GM19239 (cell line): Measurements from ENCODE around the gene C2CD4D.

Experiments used
- DNase-seq: peaks from one replicate; pipeline ENCODE4 v3.0.0; 2011; ENCODE audit warnings: low spot score; ENCODE audit not compliant: insufficient read length
- FAIRE-seq: peaks from 2 replicates; lab custom pipeline; 2011; peaks lifted over from hg19 to GRCh38; lab: Jason Lieb, UNC

Gene C2CD4D

DNA sequence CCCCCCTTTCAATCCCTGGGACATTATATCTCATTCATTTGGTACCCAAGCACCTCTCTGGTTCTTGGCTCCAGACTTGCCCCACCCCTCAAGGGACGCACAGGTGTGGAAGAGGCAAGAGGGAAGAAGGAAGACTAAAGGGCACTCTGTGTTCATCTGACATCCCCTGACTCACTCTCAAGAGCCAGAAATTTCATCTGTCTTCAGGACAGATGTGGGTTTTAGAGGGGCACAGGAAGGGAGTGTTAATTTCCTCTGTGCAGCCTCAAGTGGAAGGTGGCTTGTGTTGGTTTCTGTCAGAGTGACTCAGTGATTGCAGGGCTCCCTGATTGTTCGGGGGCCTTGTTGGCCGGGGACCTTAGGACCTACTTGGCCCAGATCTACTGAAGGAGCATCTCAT is 2.4 kb downstream of the C2CD4D start:
- no peak for FAIRE-seq

DNA sequence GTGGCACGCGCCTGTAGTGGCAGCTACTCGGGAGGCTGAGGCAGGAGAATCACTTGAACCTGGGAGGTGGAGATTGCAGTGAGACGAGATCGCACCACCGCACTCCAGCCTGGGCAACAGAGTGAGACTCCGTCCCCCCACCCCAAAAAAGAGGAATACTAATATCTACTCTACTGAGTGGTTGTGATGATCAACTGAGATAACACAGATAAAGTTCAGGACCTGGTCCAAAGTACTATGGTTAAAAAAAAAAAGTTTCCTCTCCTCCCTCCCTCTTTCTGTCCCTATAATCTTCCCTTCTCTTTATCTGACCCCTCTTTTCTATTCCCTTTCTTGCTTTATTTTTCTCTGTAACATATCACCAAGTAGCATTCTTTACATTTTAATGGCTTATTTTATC is 4.0 kb downstream of the C2CD4D start:
- DNase-seq (no peak), FAIRE-seq (no peak)

More for the DNA sequence above, 2.4 kb downstream of the C2CD4D start:
- DNase-seq, result no peak

DNA sequence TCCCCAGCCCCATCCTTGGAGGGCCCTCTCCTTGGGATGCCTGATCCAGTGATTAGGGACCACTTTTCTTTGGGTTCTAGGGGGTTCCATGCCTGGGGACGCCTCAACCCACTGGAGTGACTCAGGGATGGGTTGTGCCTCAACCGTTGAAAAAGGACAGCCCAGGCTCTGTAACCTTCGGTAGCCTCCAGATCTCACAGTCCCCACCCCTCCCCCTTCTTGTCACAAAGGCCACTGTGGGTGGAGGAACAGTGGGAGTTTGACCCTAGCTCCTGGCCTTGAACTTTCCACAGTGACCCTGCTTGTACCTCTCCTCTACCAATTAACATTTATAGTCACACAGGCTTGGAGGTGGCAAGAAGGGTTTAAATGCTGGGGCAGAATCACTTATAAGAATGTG is 5.4 kb downstream of the C2CD4D start:
- FAIRE-seq (no peak), DNase-seq (no peak)

DNA sequence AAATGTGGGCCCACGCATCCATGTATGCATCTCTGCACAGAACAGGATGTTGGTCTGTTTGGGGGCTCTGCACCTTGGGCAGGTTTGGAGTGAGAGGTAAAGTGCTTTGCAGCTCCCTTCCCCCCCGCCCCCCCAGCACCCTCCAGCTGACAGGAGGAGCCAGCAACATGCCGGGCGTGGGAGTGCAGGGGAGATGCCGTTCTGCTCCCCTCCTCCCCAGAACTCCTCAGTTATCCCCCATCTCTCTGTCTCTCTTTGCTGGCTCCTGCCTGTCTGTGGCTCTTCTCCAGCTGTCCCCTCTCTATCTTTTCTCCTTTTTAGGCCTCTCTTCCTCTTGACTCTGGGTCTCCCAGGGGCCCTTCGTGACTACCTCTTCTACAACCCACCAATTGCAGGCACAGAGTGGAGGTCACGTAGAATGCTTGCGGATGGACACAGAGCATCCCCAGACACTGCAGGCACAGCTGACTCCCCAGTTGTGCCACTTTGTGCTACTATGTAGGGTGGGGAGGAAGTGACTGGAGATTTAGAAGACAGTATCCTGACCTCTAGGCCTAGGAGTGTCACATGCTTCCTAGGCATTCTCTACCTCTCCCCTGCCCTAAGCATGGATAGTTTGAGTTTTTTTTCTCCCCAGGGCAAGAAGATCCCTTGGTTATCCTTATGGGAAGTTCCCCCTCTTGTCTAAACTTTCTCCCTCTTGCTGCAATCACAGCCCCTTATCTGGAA is 6.3 kb downstream of the C2CD4D start:
- DNase-seq (no peak), FAIRE-seq (no peak)

DNA sequence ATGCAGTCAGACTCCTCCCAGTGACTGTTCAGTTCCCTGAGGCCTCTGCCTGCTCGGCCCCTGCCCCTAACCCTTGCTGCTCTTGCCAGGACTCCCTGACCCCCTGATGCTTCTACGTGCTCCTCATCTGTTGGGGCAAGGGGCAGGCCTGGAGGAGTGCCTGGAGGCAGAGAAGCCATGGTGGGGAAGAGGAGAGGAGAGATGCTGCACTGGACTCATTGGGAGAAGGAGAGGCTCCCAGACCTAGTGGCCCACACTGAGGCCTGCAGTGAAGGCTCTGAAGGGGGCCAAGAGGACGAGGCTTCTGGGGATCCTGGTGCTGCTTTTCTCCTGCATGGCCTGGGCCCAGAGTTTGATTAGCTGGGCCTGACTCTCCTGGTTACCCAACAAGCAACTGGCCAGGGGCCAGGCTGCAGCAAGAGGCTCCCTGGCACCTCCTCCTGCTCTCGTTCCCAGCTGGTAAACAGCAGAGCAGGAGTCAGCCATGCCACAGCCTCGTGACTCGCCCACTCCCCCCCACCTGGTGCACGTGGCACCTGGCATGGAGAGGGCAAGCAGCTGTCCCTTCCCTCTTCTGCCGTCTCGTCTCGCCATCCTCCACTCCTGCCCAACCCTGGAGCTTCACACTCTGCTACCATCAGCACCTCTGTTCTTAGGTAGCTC is 7.2 kb downstream of the C2CD4D start:
- DNase-seq (no peak), FAIRE-seq (no peak)

DNA sequence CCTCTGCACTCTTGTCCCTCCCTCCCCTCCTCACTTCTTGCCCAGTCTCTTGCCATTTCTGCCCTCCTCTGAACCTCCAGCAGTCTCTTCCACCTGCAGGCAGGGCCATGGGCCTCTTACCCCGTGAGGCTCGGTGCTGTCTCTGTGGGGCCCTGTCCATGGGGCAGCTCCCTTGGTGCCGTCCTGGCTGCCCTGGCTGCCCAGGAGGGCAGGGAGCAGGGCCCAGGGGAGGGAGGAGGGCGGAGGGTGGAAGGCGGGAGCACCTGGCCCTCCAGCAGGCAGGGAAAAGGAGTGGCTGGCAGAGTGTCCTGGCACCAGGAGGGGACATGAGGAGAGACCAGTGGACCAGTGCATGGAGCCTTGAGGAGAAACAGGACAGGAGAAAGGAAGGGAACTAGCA is 8.0 kb downstream of the C2CD4D start, which contains the start of gene RORC:
Gene RORC, minus strand, starts transcription at position 198 of the 400 bp plus-strand sequence. Its CDS starts 38 bp downstream, at position 160.
- FAIRE-seq, result no peak
- DNase-seq, result no peak

DNA sequence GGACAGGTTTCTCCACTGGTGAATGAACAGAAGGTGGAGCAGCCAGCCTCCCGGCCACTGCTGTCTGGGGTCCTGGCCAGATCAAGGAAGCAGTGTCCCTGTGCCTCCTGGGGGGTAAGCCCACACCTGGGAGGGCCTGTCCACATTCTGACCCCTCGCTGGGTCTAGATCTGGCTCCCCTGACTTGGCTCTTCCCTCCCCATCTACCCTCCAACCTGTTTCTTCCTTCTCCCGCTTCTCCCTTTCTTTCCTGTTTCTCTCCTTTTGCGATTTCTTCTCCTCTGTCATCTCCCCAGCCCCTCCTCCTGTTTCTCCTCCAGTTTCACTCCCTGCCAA is 8.4 kb downstream of the C2CD4D start:
- DNase-seq (no peak), FAIRE-seq (no peak)

DNA sequence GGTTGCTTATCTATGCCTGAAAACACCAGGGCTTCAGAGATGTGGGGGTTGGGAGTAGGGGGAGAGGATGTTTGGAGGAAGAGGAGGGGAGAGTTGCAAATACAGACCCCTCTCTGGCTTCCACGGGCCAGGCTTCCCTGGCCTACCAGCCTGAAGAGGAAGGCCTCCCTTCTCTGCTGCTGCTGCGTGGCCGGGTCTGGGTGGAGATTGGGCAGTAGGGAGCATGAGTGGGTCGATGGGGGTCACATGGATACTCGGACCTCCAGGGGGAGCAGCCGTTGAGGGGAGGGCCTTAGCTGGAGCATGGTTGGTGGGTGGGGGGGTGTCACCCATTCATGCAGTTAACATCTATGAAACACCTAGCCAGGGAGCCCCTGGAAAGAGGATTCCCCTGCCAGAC is 9.6 kb downstream of the C2CD4D start:
- no peak for DNase-seq
- no peak for FAIRE-seq

DNA sequence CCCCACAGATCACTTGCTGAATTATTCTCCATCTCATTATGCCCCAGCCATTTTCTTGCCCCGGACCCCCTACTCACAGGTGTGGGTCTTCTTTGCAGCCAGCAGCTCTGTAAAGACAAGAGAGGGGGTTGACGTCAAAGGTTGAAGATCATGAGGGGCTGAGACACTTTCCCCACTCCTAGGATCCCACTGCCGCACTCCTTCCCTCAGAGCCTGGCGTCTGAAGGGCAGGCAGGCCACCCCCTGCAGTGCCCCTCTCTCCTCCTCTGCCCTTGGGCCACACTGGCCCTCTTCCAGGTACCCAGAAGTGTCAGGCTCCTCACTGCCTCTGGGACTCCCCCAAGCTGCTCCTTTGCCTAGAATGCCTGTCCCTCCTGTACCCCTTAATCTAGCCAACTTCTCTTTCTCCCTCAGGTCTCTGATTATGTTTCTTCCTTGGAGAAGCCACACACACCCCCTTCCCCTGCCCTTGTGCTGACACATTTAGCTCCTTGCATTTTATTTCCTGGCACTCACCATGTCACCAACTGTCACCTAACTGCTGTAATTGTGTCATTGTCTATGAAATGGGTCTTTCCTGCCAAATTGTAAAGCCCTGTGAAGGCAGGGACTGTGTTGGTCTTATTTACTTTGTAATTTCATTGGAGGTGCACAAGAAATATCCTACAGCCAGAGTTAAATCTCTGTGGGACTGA is 10.1 kb downstream of the C2CD4D start:
- DNase-seq (no peak), FAIRE-seq (no peak)

DNA sequence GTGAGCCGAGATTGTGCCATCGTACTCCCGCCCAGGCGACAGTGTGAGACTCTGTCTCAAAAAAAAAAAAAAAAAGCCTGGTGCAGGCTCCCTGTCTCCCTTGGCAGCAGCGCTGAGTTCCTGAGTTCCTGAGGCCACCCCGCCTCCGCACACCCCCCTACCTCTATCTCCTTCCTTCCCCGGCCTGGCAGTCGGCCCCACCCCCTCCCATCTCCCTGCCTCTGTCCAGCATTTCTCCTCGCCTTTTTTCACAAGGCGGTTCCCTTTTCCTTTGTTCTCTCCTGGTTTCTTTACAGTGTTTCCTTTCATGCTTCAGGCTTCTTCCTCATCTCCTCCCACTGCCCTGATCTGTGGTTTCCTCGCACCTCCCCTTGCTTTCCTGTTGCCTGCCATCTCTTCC is 10.7 kb downstream of the C2CD4D start:
- FAIRE-seq, result no peak
- no peak for DNase-seq

DNA sequence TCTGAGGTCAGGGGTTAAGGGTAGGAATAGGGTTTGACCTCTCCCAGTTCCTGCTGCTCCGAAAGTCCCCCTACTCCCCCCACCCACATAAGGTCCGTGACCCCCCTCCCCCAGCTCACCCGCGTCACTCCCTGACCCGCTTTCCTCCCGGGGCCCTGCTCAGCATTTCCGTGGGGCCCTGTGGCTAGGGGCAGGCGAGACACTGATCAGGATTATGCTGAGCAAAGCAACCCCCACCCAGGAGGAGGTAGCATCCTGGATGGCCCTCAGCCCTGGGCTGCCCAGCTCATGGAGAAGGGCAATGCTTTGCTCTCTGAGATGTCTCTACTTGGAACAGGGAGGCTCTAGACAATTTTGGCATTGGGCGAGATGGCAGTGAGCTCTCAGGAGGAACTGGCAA is 11.8 kb downstream of the C2CD4D start:
- no peak for DNase-seq
- no peak for FAIRE-seq

DNA sequence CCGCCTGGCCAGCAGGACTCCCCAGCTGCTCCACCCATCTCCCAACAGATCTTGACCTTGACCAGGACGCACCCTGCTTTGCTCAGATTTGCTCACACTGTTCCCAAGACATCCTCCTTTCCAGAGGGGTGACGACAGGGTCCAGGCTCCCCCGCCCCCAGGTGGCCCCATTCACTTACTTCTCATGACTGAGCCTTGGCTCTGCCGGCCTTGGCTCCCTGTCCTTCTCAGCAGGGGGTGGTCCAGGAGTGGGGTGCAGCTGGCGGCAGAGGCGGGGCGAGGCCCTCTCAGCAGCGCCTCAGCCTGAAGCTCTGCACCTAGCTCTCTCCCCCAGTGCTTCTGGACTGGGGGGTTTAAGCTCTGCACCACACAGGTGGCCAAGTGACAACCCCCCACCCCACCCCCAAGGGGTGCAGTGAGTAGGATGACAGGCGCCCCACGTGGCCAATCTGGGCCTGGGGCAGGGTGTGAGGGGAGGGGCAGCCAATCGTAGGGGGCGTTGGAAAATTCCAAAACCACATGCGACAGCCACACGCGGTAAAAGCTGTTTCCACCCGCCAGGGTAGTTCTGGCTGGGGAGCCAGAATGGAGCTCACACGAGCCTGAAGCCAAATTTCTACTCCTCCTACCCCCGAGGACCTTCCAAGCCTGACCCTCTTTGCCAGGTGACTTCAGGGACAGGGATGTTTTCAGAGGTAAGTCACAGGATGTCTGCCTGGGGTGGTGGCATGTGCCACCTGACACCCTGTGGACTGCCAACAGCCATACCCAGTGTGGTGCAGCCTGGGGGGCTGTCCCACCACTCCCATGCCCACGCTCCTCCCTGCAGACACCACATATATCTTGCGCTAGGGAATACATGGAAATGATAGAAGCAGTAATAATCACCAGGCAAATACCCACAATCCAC is 13.6 kb downstream of the C2CD4D start:
- DNase-seq (no peak), FAIRE-seq (no peak)

DNA sequence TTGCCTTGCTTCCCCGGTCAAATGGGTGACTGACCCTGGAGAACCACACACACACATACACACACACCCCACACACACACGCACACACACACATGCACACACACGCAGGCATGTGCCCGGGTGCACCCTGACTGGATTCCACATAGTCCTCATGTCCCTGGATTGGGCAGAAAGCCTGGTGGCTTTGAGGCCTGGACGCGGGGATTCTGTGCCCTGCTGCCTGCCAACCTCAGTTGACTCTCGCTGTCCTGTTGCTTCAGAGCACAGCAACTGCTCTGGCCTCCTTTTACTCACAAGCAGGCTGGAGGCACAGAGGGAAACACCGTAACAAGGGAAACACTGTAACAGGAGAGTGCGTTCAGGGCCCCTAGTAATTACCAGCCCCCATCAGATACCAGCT is 14.4 kb downstream of the C2CD4D start:
- FAIRE-seq, result no peak
- no peak for DNase-seq

DNA sequence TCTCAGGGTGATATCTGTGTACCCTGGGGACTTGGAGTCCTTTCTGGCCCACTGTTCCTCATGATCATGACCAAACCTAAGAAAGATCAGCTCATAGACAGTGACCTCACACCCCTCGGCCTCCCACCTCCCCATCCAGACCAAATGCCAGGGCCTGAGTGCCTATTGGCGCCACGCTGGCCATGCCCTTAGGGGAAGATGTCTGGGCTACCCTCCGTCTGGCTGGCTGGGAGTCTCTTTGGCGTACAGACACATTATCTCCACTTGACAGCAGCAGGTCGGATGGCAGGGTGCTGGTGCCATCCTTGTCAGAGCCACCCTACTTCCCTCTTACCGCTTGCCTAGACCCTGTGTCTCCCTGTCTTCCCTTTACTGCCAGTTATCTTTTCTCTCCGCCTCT is 16.4 kb downstream of the C2CD4D start:
- DNase-seq (no peak), FAIRE-seq (no peak)

DNA sequence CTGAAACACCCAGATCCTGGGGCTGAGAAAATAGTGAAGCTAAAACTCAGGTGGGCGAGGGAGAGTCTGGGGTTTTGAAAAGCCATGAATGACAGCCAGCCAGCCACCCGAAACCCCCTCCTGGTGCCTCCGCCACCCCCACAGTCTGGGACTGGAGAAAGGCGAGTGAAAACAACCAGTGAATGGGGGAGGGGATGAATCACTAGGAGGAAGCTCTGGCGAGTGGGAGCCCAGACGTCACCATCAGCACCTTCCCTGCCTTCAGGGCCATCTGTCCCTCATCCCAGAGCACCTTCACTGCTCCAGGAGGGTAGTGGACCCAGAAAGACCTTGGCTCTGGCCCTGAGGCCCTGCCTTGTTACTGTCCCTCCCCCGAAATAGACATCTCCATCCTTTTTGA is 17.2 kb downstream of the C2CD4D start:
- FAIRE-seq (no peak), DNase-seq (no peak)

DNA sequence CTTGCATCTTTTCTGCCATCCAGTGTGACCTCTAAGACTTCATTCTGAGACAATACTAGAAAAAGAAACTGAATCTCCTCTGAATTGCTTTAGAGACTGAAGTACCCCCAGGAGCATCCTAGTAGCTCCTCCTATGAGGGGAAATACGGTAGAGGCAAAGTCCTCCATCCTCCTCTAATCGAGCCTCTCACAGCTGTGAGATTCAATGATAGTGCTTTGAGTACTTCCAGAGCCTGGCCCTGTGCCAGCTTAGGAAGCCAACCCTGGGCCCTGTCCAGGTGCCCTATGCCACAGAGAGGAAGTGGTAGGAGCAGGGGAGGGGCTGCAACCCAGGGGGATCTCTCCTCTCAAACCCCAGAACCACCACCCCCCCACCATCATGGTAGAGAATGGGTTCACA is 18.7 kb downstream of the C2CD4D start:
- DNase-seq (no peak), FAIRE-seq (no peak)

DNA sequence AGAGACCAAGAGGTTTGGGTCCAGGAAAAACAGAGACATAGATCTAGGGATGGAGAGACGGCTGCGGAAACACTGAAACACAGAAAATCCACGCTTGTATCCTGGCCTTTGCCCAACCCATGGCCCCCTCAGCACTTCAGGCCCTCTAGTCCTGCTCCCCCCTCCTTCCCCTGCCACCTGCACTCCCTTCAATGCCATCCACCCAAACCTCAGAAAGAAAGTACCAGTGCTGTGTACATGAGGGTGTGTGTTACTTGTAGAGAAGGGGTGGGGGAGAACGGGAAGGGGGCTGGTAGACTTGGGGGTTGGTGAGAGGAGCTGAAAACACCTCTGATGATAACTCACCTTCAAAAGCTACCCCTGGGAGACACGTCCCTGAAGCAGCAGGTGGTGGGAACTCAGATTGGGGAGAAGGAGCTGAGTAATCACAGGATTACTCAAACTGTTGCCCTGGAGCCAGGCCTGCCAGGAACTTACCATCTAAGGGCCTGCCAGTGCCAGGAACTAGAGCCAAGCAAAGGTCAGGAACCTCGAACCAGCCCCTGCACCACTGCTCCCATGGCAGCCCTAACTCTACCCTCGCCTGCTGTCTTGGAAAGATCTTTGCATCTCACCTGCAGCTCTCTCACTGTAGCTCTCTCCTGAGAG is 19.5 kb downstream of the C2CD4D start:
- no peak for FAIRE-seq
- no peak for DNase-seq

DNA sequence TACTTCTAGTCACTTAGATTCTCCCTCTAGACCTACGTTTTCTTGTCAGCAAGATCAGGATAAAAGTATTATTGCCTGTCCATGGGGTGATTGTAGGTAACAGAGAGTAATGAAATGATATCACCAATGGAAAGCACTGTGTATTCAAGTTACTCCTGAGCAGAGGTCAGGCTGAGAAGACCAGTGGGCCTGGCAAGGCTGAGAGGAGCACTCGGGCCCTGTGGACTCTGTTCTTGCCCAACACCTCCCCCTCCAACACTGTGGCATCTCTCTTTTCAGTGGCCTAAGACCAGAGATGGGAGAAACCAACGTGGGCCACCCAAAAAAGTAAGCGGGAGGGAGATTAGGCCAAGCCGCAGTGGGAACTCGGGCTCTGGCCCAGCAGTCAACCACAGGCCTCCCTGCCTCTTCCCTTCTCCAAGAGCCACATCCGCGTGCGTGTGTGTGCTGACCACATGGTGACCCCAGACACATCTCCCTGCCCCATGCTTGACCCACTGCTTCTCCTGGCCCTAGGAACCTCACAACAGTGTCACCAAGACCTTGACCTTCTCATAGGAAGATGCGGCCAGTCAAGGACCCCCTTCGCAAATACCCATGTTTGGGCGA is 20.3 kb downstream of the C2CD4D start:
- no peak for DNase-seq
- no peak for FAIRE-seq

DNA sequence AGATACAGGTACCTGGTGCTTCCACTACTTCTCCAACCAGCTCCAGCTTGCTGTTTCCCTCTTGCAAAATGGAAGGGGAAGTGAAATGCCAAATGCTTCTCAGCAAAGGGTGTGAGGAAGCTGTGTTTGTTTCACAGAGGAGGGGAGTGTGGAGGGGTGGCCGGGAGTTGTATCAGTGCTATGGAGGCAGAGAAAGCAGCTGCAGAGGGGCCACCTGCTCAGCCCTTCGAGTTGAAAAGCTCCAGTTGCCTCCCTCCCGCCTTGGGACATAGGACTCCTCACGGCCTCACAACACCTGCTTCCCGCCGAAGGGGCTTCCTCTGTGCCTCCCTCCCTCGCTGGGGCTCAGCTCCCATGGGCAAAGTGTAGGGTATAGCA is 22.3 kb downstream of the C2CD4D start:
- FAIRE-seq, result no peak

More for the DNA sequence above, 22.3 kb downstream of the C2CD4D start:
- DNase-seq, result no peak
